Esophagus muscularis mucosa (tissue), 4 donors: ENCODE measurements around the gene TP53.

Experiments used
- EP300 ChIP-seq: sonication (generic); formaldehyde crosslinking; IDR thresholded peaks from one replicate; pipeline ENCODE4 v1.6.1; 2017; ENCODE audit warnings: antibody characterized with exemption
- POLR2A ChIP-seq: fragments of 450-650 bp; IDR thresholded peaks from one replicate; pipeline ENCODE4 v1.6.1; 2017; ENCODE audit warnings: antibody characterized with exemption, moderate library complexity, mild to moderate bottlenecking, low read depth
- POLR2AphosphoS5 ChIP-seq, 2 donors: sonication (generic); formaldehyde crosslinking; IDR thresholded peaks; one replicate each; pipeline ENCODE4 v1.6.1; 2017; ENCODE audit warnings: antibody characterized with exemption in 2 of 2
- TF ChIP-seq, protein P1 (sequence below), 3 experiments: fragments of 200-600 bp in 2 of 3; fragments of 450-650 bp in 1 of 3; sonication (generic) in 2 of 3; IDR thresholded peaks; one replicate each; pipeline ENCODE4 v1.5.1; 2017 to 2019; ENCODE audit warnings: antibody characterized with exemption in 3 of 3, mild to moderate bottlenecking in 2 of 3, moderate library complexity in 1 of 3

DNA sequence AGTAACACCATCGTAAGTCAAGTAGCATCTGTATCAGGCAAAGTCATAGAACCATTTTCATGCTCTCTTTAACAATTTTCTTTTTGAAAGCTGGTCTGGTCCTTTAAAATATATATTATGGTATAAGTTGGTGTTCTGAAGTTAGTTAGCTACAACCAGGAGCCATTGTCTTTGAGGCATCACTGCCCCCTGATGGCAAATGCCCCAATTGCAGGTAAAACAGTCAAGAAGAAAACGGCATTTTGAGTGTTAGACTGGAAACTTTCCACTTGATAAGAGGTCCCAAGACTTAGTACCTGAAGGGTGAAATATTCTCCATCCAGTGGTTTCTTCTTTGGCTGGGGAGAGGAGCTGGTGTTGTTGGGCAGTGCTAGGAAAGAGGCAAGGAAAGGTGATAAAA is 14.1 kb downstream of the TP53 start:
- TF ChIP-seq, protein P1, sequence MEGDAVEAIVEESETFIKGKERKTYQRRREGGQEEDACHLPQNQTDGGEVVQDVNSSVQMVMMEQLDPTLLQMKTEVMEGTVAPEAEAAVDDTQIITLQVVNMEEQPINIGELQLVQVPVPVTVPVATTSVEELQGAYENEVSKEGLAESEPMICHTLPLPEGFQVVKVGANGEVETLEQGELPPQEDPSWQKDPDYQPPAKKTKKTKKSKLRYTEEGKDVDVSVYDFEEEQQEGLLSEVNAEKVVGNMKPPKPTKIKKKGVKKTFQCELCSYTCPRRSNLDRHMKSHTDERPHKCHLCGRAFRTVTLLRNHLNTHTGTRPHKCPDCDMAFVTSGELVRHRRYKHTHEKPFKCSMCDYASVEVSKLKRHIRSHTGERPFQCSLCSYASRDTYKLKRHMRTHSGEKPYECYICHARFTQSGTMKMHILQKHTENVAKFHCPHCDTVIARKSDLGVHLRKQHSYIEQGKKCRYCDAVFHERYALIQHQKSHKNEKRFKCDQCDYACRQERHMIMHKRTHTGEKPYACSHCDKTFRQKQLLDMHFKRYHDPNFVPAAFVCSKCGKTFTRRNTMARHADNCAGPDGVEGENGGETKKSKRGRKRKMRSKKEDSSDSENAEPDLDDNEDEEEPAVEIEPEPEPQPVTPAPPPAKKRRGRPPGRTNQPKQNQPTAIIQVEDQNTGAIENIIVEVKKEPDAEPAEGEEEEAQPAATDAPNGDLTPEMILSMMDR (IDR thresholded peaks at IDR 0.05) = peak in 1 of 3 experiments; percentile 14
- TF ChIP-seq POLR2AphosphoS5 (IDR thresholded peaks at IDR 0.05) (no peak), POLR2A (no peak), EP300 (no peak)
